Small intestine (tissue), 7 donors: ENCODE measurements around the gene MAPRE3. TPM values are rescaled to one million over a fixed set of nuclear protein-coding genes. Genes with fewer than 3 reads are reported as not detected.
A peak's percentile ranks its signal among the peaks of the same experiment; 100 is the strongest.

Experiments used
- DNase-seq, 2 donors: peaks; one replicate each; pipeline versions ENCODE4 v3.0.0 to v3.0.0-alpha.2; 2013
- FAIRE-seq: peaks from 2 replicates; lab custom pipeline; 2012; peaks lifted over from hg19 to GRCh38; lab: Jason Lieb, UNC
- H3K27ac ChIP-seq, 3 donors: one replicate each; pipeline ENCODE4 v1.5.1; 2013; ENCODE audit warnings: low read length in 2 of 3, mild to moderate bottlenecking in 2 of 3, control low read depth in 1 of 3, inconsistent platforms in 1 of 3, low read depth in 1 of 3, moderate library complexity in 1 of 3
- H3K27me3 ChIP-seq, 3 donors: one replicate each; pipeline ENCODE4 v1.6.1; 2013; ENCODE audit warnings: low read length in 3 of 3, inconsistent platforms in 1 of 3; ENCODE audit not compliant: control insufficient read depth in 3 of 3, insufficient read depth in 3 of 3
- H3K36me3 ChIP-seq, 3 donors: one replicate each; pipeline ENCODE4 v1.6.1; 2013; ENCODE audit warnings: low read length in 3 of 3, inconsistent platforms in 1 of 3, low read depth in 1 of 3, mild to moderate bottlenecking in 1 of 3, moderate library complexity in 1 of 3; ENCODE audit not compliant: control insufficient read depth in 3 of 3, insufficient read depth in 2 of 3
- H3K4me1 ChIP-seq, 3 donors: one replicate each; pipeline ENCODE4 v1.6.1; 2013; ENCODE audit warnings: low read length in 2 of 3, inconsistent platforms in 1 of 3, low read depth in 1 of 3, mild to moderate bottlenecking in 1 of 3, moderate library complexity in 1 of 3; ENCODE audit not compliant: control insufficient read depth in 3 of 3, insufficient read depth in 2 of 3
- H3K4me3 ChIP-seq, 3 donors: one replicate each; pipeline ENCODE4 v1.5.1; 2013; ENCODE audit warnings: low read length in 3 of 3, control low read depth in 1 of 3, inconsistent platforms in 1 of 3, low read depth in 1 of 3, mild to moderate bottlenecking in 1 of 3, moderate library complexity in 1 of 3
- H3K9me3 ChIP-seq, 2 donors: one replicate each; pipeline ENCODE4 v1.6.1; 2013; ENCODE audit warnings: low read depth in 1 of 2, low read length in 1 of 2; ENCODE audit not compliant: control insufficient read depth in 2 of 2, insufficient read depth in 1 of 2
- WGBS, 3 donors: extraction: QIAGEN DNeasy Blood & Tissue Kit; methylation state at CpG; one replicate each; pipeline ENCODE4 v1.1.7; 2013; 5-methylcytosine and 5-hydroxymethylcytosine counted together
- polyA plus RNA-seq, 4 donors: library from polyadenylated mRNA; stranded (reverse) in 3 of 4; unstranded in 1 of 4; fragments of 200-250 nt in 3 of 4; fragments of 120-200 nt in 1 of 4; gene quantifications; one replicate each; pipeline versions ENCODE4 v1.2.1 to v1.2.3, GENCODE V29; 2013
- donor health status: healthy with polysubstance abuse.
- donor health status: control.
- donor health status: control.
- donor health status: Bipolar disorder and iron deficiency.
- donor health status: healthy.

MAPRE3 gene
- polyA plus RNA-seq, 4 donors = 2.9 to 11.1 (median 6.0) TPM

DNA sequence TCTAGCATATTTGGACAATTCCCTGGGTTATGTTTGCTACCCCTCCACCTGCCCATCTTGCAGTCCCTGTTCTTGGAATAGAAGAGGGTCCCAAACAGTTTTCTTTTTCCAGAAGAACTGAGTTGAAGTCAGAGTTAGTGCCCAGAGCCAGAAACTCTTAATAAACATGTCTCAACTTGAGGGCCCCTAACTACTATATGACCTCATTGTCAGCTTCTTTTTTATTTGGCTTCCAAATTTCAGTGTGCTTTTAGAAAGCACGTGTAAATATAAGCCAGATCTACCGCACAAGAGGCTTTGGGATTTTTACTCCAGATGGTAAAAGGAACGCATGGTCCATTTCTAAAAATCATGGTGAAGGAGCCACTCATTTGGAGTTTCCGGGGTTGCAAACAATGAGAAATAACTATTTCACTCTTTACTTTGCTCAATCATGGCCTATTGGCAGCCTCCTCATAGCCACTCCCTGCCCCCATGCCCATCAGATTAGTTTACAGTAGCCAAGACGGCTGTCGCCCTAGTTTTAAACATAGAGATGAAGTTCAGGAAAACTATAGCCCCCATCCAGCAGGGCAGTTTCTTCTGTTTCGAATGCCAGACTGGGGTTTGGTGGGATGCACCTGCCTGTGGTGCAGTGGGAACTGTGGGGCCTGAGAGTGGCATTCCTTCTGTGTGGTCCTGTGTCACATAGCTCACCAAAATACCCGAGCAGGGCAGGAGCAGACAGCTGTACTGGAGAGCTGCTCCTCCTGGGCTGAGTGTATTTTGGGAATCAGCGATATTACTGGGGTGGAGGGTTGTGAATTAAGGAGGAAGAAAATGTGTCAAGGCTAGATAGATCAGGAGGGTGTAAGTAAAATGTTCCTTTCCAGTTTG, 1.7 kb downstream of the MAPRE3 start:
- Histone ChIP-seq H3K27ac (no peak overlapping the region), H3K36me3 (no peaks in the 10 kb centered on the region), H3K4me3 (no peak overlapping the region), H3K9me3 (no peaks in the 10 kb centered on the region), H3K4me1 (peaks cover 0 to 15% (median 0%) of the 10 kb centered on the region in 3 donors), H3K27me3 (peaks cover 0 to 20% (median 0%) of the 10 kb centered on the region in 3 donors)
- 67 to 77% (median 72%) methylated on average over 9 of the region's 9 CpGs for WGBS, 3 donors
- DNase-seq (no peak), FAIRE-seq (no peak)

DNA sequence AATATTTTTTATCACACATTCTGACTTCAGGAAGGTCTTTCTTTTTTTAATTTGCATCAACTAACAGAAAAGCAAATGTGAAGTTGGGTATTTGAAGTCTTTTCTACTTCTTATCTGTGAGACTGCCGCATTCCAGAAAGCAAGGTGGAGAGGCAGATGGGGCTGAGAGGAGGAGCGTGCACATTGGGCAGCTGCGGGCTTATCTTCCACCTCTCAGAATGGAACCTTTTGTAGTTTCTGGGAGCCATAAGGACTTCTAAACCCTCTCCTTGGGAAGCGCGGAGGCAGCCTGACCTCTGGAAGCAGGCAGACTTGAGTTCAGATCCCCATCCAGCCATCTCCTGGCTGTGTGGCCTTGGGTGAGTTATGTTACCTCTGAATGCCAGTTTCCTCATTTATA, 3.9 kb downstream of the MAPRE3 start:
- H3K9me3 ChIP-seq = no peaks in the 10 kb centered on the region
- H3K27ac ChIP-seq = no peak overlapping the region
- WGBS, 3 donors = 46 to 74% (median 57%) methylated on average over 5 of the region's 5 CpGs
- H3K27me3 ChIP-seq = peaks cover 0 to 12% (median 0%) of the 10 kb centered on the region in 3 donors
- H3K36me3 ChIP-seq = no peaks in the 10 kb centered on the region
- no peak for DNase-seq
- no peak for FAIRE-seq
- no peak overlapping the region for H3K4me3 ChIP-seq
- peaks cover 0 to 14% (median 0%) of the 10 kb centered on the region in 3 donors for H3K4me1 ChIP-seq

DNA sequence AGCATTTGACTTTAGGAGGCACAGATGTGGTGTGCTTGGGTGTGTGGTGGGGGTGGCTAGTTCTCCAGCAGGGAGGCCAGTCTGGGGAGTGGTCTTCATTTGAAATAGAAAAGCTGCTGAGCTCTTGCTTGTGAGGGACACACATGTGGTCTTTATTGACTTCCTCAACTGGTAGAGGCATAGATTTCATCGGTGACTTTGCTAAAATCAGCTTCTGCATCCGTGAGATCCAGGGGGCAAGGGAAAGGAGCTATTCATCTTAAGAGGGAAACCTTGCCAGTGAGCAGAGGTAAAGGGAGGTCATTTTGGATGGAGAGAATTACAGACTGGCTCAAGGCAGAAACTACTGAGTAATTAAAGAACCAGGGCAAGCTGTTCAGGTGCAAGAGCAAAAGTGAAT, 4.7 kb downstream of the MAPRE3 start:
- no peak for FAIRE-seq
- H3K27ac ChIP-seq = no peak overlapping the region
- no peaks in the 10 kb centered on the region for H3K36me3 ChIP-seq
- no peak overlapping the region for H3K4me3 ChIP-seq
- H3K9me3 ChIP-seq = no peaks in the 10 kb centered on the region
- WGBS, 3 donors = 53 to 87% (median 57%) methylated on average over 2 of the region's 2 CpGs
- peaks cover 0 to 10% (median 0%) of the 10 kb centered on the region in 3 donors for H3K4me1 ChIP-seq
- H3K27me3 ChIP-seq = peaks cover 0 to 9% (median 0%) of the 10 kb centered on the region in 3 donors
- no peak for DNase-seq

DNA sequence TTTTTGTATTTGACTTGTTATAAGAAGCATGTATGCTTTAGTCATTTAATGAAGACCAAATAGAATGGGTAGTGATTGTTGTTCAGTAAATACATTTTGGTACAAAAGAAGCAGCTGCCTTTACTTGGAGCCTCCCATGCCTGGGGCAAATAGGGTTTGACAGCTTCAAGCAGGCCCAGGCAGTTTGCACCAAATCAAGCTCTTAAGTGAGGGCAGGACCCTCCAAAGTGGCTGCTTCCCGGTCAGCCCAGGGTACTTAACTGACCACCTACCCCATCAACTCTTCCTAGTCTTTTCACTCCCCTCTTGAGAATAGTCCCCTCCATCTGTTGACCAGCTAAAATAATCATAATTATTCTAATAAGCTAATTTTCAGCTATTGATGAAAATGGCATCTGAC, 5.2 kb downstream of the MAPRE3 start:
- Histone ChIP-seq H3K4me1 (peaks cover 0 to 8% (median 0%) of the 10 kb centered on the region in 3 donors), H3K9me3 (no peaks in the 10 kb centered on the region), H3K27ac (no peak overlapping the region), H3K27me3 (peaks cover 0 to 7% (median 0%) of the 10 kb centered on the region in 3 donors), H3K4me3 (no peak overlapping the region), H3K36me3 (no peaks in the 10 kb centered on the region)
- FAIRE-seq (no peak), DNase-seq (no peak)
- 73 to 80% (median 80%) methylated on average over 1 of the region's 1 CpG for WGBS, 3 donors

DNA sequence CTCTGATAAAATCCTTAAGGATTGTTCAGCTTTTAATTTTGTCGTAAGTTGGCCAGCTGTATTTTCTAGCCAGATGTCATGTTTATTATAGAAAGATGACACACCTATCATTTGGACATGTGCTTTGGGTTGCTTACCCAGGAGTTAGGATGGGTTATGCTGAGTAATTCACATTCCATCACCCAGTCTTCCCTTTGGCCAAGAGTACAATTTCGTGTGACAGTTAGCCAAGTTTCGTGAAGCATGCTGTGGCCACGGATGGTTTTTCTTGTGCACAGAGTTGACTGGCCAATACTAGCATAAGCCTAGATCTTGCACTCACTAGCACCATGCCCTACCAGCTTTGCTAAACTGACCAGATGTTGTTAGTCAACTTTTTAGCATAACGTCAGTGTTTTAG, 5.8 kb downstream of the MAPRE3 start:
- Histone ChIP-seq H3K27ac (no peak overlapping the region), H3K27me3 (peaks cover 0 to 6% (median 0%) of the 10 kb centered on the region in 3 donors), H3K4me3 (no peak overlapping the region), H3K9me3 (no peaks in the 10 kb centered on the region), H3K4me1 (peaks cover 0 to 8% (median 0%) of the 10 kb centered on the region in 3 donors), H3K36me3 (no peaks in the 10 kb centered on the region)
- FAIRE-seq = no peak
- 74 to 90% (median 83%) methylated on average over 5 of the region's 5 CpGs for WGBS, 3 donors
- DNase-seq = no peak

DNA sequence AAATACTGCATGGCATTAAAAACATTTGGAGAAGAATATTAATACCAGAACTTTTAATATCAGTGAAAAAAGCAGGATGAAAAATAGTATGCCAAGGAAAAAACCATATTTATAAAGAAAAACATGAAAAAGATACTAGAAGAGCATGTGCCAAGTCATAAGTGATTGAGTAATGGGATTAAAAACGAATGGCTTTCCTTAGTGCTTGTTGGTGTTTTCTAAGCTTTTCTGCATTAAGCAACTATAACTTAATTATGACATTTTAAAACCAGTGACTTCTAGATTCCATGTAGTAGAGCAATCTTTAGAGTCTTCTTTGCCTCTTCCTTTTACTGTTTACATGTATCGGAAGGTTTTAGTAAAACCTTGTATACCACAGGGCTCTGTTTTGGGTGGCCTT, 6.6 kb downstream of the MAPRE3 start:
- no peak overlapping the region for H3K4me3 ChIP-seq
- FAIRE-seq (no peak), DNase-seq (no peak)
- H3K36me3 ChIP-seq = no peaks in the 10 kb centered on the region
- peaks cover 0 to 3% (median 0%) of the 10 kb centered on the region in 3 donors for H3K27me3 ChIP-seq
- H3K4me1 ChIP-seq = peaks cover 0 to 13% (median 2%) of the 10 kb centered on the region in 3 donors
- H3K9me3 ChIP-seq = no peaks in the 10 kb centered on the region
- 81 to 93% (median 86%) methylated on average over 2 of the region's 2 CpGs for WGBS, 3 donors
- H3K27ac ChIP-seq = no peak overlapping the region

DNA sequence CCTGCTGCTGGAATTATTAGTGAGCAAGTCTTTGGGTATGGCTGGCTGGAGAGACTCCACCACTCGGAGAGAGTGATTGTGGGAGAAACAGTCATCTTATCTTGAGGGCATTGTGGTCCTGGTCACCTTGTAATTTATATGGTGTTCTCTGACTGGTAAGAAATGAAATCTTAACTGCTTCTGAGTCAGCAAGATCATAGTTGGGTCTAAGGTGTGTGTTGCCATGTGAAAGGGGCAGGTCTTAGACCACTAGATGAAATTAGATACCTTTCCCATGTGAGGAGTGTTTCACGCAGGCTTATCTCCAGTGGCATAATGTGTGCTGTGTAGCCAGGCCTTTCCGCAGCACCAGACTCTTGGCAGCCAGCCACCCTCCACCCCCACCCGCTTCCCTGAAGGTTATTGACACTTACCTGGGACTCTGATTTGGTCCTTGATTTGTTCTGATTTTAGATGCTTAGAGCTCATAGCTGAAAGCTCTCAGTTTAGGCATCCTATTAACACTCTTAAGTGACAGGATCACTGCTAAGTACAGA, 7.7 kb downstream of the MAPRE3 start:
- FAIRE-seq (no peak), DNase-seq (peak; percentile 68 to 76)
- Histone ChIP-seq H3K9me3 (no peaks in the 10 kb centered on the region), H3K4me3 (no peak overlapping the region), H3K4me1 (peaks cover 0 to 16% (median 4%) of the 10 kb centered on the region in 3 donors), H3K27me3 (peaks cover 0 to 3% (median 0%) of the 10 kb centered on the region in 3 donors), H3K36me3 (no peaks in the 10 kb centered on the region), H3K27ac (peak overlapping the region in 1 of 3 donors; percentile 24)
- WGBS, 3 donors = 12 to 58% (median 29%) methylated on average over 4 of the region's 4 CpGs

DNA sequence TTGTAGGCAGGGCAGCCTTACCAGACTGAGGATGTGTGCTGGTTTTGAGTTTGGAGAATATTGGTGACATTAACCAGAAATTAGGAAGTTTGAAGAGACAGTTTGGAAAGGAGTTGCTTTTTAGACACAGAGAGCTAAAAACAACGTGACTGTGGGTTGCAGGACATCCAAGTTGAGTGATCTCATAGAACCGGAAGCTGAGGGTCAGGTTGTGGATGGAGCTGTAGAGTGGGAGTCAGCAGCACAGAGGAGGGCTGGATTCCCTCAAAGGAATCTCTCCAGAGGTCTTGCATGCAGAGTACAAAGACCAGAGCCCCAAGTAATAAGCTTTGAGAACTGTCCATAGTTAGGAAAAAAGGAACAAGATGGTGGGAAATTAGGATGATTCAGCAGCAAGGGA, 9.3 kb downstream of the MAPRE3 start:
- 67 to 87% (median 78%) methylated on average over 2 of the region's 2 CpGs for WGBS, 3 donors
- Histone ChIP-seq H3K36me3 (no peaks in the 10 kb centered on the region), H3K4me3 (no peak overlapping the region), H3K27me3 (peaks cover 0 to 3% (median 0%) of the 10 kb centered on the region in 3 donors), H3K27ac (no peak overlapping the region), H3K4me1 (peaks cover 0 to 16% (median 4%) of the 10 kb centered on the region in 3 donors), H3K9me3 (no peaks in the 10 kb centered on the region)
- DNase-seq (no peak), FAIRE-seq (no peak)
